HG02571 (cell line): ENCODE data around the gene GET4.
"Not testable (repeated sequence)": the region's sequence is repeated elsewhere in the genome, so short reads cannot be mapped to it uniquely, and the experiment has no call there.

ENCODE experiments used
- ATAC-seq: cut with Tn5 transposase; IDR thresholded peaks from one replicate; pipeline ENCODE4 v1.9.1; 2021; ENCODE audit warnings: mild to moderate bottlenecking, moderate library complexity; ENCODE audit not compliant: unreplicated experiment

The GET4 gene

DNA sequence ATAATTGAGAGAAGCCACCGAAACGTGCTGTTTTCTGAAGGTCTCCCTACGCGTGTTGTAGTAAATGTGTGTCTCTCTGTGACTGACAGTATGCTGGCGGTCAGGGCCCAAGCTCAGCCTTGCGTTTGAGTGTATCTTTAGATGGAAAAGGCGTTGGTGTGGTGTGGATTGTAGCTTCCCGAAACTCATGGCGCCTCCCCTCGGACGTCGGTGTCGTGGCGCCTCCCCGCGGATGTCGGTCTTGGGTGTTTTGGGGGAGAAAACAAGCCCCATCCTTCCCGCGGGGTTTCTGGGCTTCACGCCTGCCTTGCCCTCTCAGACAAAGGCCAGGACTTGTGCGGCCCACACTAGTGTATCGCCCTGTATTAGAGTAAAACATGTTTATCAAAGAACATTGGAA, 31.3 kb upstream of the GET4 start:
- ATAC-seq = no peak

DNA sequence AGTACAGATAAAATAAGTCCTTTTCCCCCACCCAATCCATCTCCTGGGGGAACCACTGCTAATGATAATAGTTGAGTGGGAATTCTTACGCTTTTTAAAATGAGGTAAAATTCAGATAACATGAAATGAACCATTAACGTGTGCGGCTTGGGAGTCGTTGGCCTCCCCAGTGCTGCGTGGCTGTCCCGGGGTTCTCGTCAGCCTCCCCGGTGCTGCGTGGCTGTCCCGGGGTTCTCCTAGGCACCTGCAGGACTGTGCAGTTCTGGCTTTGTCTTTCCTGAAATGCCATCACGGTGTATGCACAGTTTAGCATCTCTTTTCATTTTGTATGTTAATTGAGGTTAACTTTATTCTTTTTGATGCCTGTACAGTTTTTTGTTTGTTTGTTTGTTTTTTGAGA, 30.6 kb upstream of the GET4 start:
- ATAC-seq = no peak

DNA sequence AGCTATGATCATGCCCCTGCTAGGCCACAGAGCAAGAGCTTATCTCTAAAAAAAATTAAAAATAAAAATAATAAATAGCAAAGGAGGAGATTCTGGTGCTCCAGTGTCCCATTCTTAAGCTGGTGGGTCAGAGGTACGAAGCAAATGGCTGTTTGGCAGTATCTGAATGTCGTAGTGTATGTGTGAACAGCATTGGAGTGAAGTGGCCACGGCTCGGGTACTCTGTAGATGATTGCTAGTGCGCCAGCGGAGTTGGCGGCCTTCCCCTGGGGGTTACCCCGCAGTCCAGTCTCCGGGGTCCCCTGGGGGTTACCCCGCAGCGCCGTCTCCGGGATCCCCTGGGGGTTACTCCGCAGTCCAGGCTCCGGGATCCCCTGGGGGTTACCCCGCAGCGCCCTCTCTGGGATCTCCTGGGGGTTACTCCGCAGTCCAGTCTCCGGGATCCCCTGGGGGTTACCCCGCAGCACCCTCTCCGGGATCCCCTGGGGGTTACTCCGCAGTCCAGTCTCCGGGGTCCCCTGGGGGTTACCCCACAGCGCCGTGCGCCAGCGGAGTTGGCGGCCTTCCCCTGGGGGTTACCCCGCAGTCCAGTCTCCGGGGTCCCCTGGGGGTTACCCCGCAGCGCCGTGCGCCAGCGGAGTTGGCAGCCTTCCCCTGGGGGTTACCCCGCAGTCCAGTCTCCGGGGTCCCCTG, 29.2 kb upstream of the GET4 start:
- ATAC-seq = not testable (repeated sequence)

DNA sequence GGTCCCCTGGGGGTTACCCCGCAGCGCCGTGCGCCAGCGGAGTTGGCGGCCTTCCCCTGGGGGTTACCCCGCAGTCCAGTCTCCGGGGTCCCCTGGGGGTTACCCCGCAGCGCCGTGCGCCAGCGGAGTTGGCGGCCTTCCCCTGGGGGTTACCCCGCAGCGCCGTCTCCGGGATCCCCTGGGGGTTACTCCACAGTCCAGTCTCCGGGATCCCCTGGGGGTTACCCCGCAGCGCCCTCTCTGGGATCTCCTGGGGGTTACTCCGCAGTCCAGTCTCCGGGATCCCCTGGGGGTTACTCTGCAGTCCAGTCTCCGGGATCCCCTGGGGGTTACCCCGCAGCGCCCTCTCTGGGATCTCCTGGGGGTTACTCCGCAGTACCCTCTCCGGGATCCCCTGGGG, 28.6 kb upstream of the GET4 start:
- not testable (repeated sequence) for ATAC-seq

DNA sequence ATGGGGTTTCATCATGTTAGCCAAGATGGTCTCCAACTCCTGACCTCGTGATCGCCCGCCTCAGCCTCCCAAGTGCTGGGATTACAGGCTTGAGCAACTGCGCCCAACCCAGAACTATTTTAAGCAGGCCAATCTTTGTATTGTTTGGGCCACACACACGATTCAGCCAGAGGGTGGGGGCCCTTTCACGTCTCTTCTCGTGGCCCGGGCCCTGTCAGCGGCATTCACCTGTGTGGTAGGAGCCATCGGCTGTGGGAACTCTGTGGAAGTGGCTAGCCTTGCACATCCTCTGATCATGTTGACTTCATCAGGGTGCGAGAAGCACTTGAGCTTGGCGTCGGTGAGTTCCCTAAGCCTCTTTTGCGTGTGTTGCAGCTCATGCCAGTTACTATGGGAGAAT, 27.2 kb upstream of the GET4 start:
- no peak for ATAC-seq

DNA sequence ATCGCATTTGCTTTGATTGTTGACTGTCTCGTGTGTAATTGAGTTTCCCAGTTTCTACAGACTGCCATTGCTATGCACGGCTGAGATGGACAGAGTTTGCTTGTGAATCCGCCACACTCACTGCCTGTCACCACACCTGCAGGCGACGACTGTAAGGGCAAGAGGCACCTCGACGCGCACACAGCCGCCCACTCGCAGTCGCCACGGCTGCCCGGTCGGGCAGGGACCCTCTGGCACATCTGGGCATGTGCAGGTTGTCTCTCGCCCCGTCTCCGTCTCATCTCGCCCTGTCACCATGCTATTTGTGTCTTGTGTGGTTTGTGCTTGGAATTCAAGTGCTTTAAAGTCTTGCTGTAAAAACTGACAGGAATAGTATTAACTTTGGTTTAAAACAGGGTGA, 26.6 kb upstream of the GET4 start:
- no peak for ATAC-seq

DNA sequence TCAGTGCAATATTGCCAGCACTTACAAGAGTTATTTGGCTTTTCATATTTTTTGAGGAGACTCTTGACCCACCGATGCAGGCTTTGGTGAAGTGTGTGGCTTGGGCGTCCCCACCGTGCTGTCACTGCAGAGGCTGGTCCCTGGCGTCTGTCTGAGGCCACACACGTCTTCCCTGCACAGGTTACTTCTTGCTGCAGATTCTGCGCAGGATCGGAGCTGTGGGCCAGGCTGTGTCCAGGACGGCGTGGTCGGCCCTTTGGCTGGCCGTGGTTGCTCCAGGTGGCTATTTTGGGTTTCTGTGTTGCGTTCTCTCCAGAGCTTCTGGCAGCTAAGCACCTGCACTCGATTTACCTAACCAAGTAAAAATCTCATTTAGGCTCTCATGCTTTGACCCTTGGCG, 25.1 kb upstream of the GET4 start:
- ATAC-seq = no peak

DNA sequence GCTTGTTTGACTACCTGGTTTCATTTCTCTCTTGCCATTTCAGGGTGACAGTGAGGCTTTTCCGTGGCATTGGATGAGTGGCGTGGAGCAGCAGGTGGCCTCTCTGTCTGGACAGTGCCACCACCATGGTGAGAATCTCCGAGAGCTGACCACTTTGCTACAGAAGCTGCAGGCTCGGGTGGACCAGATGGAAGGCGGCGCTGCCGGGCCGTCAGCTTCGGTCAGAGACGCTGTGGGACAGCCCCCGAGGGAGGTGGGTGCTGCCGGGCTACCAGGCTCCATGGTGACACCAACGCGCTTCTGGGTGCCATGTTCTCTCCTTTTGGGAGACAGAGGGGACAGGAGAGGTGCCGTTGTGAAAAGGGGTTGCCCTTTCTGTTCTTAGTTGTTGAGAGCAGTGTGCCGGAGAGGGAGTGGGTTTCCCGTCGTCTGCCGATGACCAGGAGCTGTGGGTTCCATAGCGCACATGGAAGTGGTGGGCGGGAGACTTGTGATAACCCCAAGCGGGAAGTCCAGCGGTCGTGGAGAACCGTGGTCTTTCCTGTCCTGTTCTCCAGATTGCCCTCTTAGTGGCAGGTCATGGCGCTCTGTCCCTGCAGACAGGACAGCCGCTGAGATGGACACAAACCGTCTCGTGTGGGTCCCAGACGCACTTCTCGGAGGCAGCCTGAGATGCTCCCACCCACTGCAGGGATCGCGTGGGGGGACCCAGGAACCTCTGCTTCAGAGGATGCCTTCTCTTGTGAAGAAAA, 22.8 kb upstream of the GET4 start:
- no peak for ATAC-seq

DNA sequence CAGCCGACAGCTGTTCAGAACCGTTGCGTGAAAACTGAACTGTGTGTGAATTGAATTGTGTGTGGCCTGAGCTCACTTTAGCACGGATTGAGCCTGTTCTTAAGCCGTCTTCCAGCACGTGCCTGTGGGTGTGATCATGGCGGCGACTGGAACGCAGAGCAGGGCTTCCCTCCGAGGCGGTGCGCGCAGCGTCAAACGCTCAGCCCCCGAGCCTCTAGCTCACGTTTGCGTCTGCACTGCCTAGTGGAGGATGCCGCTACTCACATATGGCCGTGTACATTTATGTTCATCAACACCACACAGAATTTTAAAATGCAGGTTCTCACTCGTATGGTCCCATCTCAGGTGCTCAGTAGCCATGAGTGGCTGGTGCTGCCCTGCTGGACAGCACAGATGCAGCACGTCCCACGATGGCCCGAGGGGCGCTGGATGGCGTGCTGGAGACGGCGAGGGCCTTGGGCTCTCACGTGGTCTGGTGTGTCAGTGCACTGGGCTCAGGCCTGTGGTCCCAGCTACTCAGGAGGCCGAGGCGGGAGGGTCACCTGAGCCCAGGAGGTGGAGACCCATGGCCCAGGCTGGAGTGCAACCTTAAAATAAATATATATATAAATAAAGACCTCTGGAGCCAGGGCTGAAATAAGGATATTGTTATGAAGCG, 22.1 kb upstream of the GET4 start:
- no peak for ATAC-seq

DNA sequence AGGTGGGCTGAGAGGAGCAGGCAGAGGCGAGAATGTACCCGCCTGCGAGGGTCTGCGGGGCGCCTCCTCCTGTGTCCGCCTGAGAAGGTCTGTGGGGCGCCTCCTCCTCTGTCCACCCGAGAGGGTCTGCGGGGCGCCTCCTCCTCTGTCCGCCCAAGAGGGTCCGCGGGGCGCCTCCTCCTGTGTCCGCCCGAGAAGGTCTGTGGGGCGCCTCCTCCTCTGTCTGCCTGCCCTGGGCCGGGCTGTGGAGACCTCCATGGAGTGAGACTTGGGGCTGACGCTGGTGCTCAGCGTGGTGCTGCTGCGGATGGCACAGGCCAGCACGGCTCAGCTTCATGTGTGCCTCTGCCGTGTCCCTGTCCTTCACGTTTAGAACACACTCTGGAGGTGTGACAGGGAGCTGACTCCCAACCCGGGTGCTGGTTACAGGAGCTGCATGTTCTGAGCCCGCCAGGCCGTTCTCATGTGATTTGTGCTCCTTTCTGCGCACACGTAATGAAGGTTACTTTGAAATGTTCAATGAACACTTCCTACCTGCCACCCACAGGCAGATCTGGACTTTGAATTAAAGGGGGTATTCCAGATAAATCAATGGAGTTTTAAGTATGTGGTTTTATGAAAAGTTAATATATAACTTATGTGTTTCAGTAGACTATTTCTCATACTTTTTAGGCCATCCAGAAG, 20.5 kb upstream of the GET4 start:
- ATAC-seq = no peak

DNA sequence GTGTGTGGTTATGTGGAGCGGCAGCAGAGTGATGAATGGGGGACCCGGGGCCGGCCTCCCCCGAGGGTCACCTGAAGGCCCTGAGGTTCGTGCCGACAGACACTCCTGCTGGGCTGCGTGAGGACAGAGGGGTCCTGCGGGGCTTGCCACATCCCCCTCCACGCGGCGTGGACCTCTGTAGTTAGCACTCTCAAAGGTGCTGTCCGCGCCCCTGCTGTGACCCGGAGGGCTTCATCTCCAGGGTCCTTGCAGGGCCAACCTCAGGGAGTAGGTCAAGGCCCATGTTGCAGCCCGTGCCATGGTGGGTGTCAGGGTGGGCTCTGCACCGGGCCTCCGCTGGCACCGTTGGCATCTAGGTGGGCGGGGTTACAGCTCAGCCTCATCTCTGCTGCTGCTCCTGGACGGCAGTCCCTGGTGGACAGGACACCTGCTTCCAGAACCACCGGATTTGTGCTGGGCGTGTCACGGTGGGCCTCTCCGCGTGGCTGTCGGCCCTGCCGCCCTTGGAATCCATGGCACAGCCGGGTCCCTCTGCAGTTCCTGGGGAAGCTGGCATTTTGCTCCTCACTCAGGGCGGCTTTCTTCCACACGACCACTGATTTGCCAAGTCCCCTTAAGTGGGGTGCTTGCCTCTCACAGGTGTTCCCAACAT, 19.8 kb upstream of the GET4 start:
- no peak for ATAC-seq

DNA sequence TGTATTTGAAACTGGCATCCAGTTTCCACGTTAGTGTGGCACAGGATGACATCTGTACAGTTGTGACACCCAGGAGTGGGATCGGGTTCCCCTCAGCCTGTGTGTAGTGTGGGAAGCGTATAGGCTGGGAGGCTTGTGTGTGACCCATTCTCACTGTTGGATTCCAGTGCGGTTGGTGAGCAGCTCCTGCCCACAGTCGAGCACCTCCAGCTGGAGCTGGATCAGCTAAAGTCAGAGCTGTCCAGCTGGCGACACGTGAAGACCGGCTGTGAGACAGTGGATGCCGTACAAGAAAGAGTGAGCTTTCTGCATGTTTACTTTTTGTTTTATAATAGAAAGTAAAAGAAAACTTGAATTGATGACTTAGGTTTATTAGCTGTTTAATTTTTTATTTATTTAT, 18.7 kb upstream of the GET4 start:
- no peak for ATAC-seq

DNA sequence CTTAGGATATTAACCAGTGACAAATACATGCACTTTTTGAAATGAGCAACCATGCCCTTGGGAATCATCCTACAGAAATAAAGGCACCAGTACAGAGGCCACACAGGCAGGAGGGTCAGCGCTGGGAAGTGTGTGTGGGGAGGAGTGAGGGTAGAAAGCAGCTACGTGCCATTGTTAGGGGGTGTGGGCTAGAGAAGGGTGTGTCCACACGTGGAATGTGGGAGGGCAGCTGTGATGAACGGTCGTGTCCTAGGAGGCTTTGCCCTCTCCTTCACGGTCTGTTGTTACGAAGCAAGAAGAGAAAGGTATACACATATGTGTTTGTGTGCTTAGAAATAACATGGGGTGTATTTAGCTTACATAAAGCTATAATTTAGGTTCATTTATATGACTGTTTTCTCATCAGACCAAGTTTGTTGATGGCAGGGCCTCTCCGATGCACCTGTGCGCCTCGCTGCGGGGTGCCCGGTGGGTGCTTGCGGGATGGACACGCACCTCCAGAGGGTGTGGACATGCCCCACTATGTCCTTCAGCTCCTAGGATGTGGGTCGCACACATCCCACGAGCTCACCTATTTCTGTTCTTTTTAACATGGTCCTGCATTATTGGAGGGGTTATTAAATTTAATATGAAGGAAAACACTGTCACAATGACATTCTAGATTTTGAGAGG, 16.9 kb upstream of the GET4 start:
- ATAC-seq = no peak

DNA sequence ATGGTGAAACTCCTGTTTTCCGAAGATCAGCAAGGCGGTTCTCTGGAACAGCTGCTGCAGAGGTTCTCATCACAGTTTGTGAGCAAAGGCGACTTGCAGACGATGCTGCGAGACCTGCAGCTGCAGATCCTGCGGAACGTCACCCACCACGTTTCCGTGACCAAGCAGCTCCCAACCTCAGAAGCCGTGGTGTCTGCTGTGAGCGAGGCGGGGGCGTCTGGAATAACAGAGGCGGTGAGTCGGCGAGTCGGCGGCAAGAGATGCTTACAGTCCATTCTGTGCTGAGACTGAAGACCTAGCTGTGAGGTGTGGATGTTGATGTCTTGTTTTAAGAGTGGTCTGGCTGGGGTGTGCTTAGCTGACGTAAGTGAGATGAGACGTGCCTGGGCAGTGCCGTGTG, 16.2 kb upstream of the GET4 start:
- no peak for ATAC-seq

DNA sequence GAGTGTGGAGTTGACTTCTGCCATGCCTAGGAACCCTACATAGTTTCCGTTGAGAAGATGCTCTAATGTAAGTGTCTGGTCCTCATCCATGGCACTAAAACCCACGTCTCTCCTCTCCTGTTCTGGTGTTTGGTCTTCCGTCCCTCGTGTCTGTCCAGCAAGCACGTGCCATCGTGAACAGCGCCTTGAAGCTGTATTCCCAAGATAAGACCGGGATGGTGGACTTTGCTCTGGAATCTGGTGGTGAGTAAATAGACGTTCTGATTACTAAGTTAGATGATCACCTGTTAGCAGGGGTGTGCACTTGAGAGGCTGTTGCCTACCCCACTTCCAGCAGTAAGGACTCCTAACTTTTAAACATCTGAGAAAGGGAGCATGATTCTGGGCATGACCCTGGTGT, 15.1 kb upstream of the GET4 start:
- ATAC-seq = no peak

DNA sequence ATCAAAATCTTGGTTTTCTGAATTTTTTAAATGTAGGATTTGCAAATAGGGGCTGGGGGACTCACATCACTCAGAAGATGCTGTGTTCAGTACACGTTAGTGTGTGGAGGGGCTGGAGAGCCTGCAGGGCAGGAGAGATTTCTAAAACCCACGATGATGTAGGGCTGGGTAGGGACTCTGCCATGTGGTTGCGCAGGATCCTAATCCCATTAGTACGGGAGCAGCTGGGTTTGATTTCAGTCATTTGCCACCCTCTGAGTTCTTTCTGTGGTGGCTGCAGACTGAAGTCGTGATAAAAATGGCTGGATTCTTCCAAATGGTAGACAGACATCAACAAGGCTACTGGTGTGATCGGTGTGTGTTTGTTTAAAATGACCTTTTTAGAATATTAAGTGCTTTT, 14.2 kb upstream of the GET4 start:
- no peak for ATAC-seq

DNA sequence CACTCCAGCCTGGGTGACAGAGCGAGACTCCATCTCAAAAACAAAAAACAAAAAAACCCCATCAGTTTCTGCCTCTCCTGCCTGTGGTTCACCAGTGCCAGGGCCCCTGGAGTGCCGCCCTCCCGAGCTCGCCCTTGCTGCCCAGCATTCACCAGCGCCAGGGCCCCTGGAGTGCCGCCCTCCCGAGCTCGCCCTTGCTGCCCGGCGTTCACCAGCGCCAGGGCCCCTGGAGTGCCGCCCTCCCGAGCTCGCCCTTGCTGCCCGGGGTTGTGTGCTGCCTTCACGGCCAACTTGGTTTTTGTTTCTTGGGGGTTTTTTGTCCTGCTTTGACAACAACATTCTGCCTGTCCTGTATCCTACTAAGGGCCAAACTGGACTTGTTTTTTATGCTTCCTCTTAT, 13.2 kb upstream of the GET4 start:
- no peak for ATAC-seq

DNA sequence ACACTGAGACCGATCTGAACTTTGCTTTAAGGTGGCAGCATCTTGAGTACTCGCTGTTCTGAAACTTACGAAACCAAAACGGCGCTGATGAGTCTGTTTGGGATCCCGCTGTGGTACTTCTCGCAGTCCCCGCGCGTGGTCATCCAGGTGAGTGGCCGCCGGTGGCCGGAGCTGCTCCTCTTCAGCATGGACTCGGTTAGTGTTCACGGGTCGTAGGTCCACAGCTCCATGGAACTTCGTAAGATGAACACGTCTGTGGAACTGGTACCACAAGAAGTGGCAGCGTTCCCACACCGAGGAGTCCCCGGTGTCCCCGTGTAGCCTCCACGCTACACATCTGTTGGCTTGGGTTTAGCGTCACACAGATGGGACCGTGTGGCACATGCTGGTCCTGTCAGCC, 10.4 kb upstream of the GET4 start:
- no peak for ATAC-seq

DNA sequence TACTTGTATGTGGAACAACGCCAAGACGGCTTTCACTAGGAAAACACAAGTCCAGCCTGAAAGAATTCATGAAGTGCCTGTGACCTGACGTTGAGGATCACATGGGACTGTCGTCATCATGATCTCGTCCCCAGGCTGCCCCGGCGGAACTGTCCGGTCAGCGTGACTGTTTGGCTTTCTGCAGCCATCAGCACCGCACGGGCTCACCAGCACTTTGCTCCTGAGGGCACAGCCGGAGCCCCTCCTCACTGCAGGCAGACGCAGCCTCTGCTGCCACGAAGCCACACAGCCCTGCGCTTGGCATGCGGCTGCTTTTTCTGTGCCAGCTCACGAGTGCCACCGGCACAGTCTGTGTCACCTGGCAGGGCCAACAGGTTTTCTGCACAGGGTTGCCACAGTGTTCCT, 9.4 kb upstream of the GET4 start:
- no peak for ATAC-seq

DNA sequence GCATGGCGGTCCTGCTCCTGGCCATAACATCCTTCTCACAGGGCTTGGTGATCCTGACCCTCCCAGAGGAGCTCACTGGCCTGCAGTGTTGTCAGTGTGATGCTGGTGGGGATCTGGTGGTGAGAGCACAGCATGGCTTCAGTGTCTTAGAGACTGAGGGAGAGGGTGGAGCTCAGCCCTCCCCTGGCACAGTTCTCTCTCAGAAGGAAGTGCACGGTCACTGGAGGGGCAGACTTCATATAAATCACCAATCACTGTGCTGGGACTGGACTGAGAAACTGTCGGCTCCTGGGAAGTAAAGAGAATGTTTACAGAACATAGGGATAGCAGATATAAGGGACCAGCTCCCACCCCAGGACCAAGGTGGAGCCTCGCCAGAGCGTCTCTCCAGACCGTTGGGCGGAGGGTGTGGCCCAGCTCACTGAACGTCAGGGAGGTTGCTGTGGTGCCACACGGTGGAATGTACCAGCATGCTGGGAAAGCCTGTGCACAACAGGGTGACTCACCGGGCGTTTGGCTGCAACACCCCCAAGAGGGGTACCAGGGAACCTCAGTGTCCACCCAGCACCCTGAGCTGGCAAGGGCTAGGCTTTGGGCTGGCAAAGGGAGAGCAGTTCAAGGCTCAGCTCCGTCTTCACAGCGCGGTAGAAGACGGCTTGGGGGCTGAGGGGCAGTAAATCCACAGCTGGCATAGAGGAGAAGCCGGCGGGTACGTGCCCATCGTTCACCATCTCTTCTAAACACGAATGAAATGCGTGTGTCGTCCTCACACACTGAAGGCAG, 8.8 kb upstream of the GET4 start:
- no peak for ATAC-seq
